ENCODE results near the gene MLANA.

GRCh38 chr9:5890641-5891040 lies at the start of gene MLANA:
- no peak for TF ChIP-seq CTCF (IDR thresholded peaks at IDR 0.05; ENCODE audit: insufficient read depth, low read length)
- TF ChIP-seq POLR2AphosphoS5 (IDR thresholded peaks at IDR 0.05; ENCODE audit: low read depth) = no peak
